ENCODE data around the gene REXO5.

The REXO5 gene

GRCh38 chr16:20880867-20881502, 74.7 kb downstream of the REXO5 start:
- no peak for DNase-seq
- TF ChIP-seq GATA1 (IDR thresholded peaks at IDR 0.05; ENCODE audit: low read depth, low read length) (no peak), POLR2A (IDR thresholded peaks at IDR 0.05; ENCODE audit: low read length) (no peak)

GRCh38 chr16:20881503-20881878, 75.2 kb downstream of the REXO5 start:
- no peak for DNase-seq

GRCh38 chr16:20883554-20884239, 77.4 kb downstream of the REXO5 start:
- DNase-seq: no peak
- TF ChIP-seq GATA1 (IDR thresholded peaks at IDR 0.05; ENCODE audit: low read depth, low read length) (no peak), POLR2A (IDR thresholded peaks at IDR 0.05; ENCODE audit: low read length) (no peak)

More at GRCh38 chr16:20881503-20881878, 75.2 kb downstream of the REXO5 start:
- no peak for TF ChIP-seq POLR2A (IDR thresholded peaks at IDR 0.05; ENCODE audit: low read length)
- no peak for TF ChIP-seq GATA1 (IDR thresholded peaks at IDR 0.05; ENCODE audit: low read depth, low read length)

- TF ChIP-seq POLR2A (IDR thresholded peaks at IDR 0.05; ENCODE audit: low read length) (no peak), GATA1 (IDR thresholded peaks at IDR 0.05; ENCODE audit: low read depth, low read length) (no peak)
- DNase-seq: no peak
These were observed 77.9 kb downstream of the REXO5 start for GRCh38 chr16:20884240-20884556.

- TF ChIP-seq GATA1 (IDR thresholded peaks at IDR 0.05; ENCODE audit: low read depth, low read length) (no peak), POLR2A (IDR thresholded peaks at IDR 0.05; ENCODE audit: low read length) (no peak)
- no peak for DNase-seq
These were observed 80.0 kb downstream of the REXO5 start for GRCh38 chr16:20886320-20886719.

GRCh38 chr16:20887207-20887606, 80.9 kb downstream of the REXO5 start:
- DNase-seq: no peak
- TF ChIP-seq GATA1 (IDR thresholded peaks at IDR 0.05; ENCODE audit: low read depth, low read length) (no peak), POLR2A (IDR thresholded peaks at IDR 0.05; ENCODE audit: low read length) (no peak)

GRCh38 chr16:20889625-20890275, 83.4 kb downstream of the REXO5 start:
- TF ChIP-seq POLR2A (IDR thresholded peaks at IDR 0.05; ENCODE audit: low read length): no peak
- no peak for TF ChIP-seq GATA1 (IDR thresholded peaks at IDR 0.05; ENCODE audit: low read depth, low read length)

GRCh38 chr16:20894388-20894787, 88.1 kb downstream of the REXO5 start:
- no peak for TF ChIP-seq POLR2A (IDR thresholded peaks at IDR 0.05; ENCODE audit: low read length)
- TF ChIP-seq GATA1 (IDR thresholded peaks at IDR 0.05; ENCODE audit: low read depth, low read length): no peak
- DNase-seq: no peak

More at GRCh38 chr16:20889625-20890275, 83.4 kb downstream of the REXO5 start:
- DNase-seq: no peak

- TF ChIP-seq POLR2A (IDR thresholded peaks at IDR 0.05; ENCODE audit: low read length) (no peak), GATA1 (IDR thresholded peaks at IDR 0.05; ENCODE audit: low read depth, low read length) (no peak)
- DNase-seq: peak in 1 of 2 experiments; percentile 16
These were observed 91.0 kb downstream of the REXO5 start for GRCh38 chr16:20897253-20897897.

- TF ChIP-seq POLR2A (IDR thresholded peaks at IDR 0.05; ENCODE audit: low read length): peak; percentile 21
- TF ChIP-seq GATA1 (IDR thresholded peaks at IDR 0.05; ENCODE audit: low read depth, low read length): no peak
- no peak for DNase-seq
These were observed 91.6 kb downstream of the REXO5 start for GRCh38 chr16:20897922-20898321.

GRCh38 chr16:20899071-20899470, 92.7 kb downstream of the REXO5 start:
- no peak for TF ChIP-seq GATA1 (IDR thresholded peaks at IDR 0.05; ENCODE audit: low read depth, low read length)
- no peak for TF ChIP-seq POLR2A (IDR thresholded peaks at IDR 0.05; ENCODE audit: low read length)
- no peak for DNase-seq
